Mesothelial cell of epicardium (in vitro differentiated cells): ENCODE measurements around the gene PLEKHG5. TPM values are rescaled to one million over a fixed set of nuclear protein-coding genes. Genes with fewer than 3 reads are reported as not detected.
"Not testable (repeated sequence)": the region's sequence is repeated elsewhere in the genome, so short reads cannot be mapped to it uniquely, and the experiment has no call there.

Experiments
- DNase-seq, 2 experiments: peaks; one replicate each; pipeline ENCODE4 v3.0.0; 2021; ENCODE audit warnings: low spot score in 2 of 2; ENCODE audit not compliant: unreplicated experiment in 2 of 2
- H3K27ac Mint-ChIP-seq: 2 replicates; pipeline ENCODE4 v1.8.0; 2021; ENCODE audit warnings: mixed read lengths
- H3K27me3 Mint-ChIP-seq: 2 replicates; pipeline ENCODE4 v1.8.0; 2021; ENCODE audit warnings: low read depth, mixed read lengths
- H3K36me3 Mint-ChIP-seq: 2 replicates; pipeline ENCODE4 v1.8.0; 2021; ENCODE audit warnings: mixed read lengths
- H3K4me1 Mint-ChIP-seq: 2 replicates; pipeline ENCODE4 v1.8.0; 2021; ENCODE audit warnings: mixed read lengths
- H3K4me3 Mint-ChIP-seq: 2 replicates; pipeline ENCODE4 v1.8.0; 2021; ENCODE audit warnings: mild to moderate bottlenecking, moderate library complexity, mixed read lengths
- H3K9me3 Mint-ChIP-seq: 2 replicates; pipeline ENCODE4 v1.8.0; 2021; ENCODE audit warnings: mixed read lengths
- total RNA-seq: library from RNA; stranded (reverse); gene quantifications from 3 replicates; pipeline ENCODE4 v1.2.1, GENCODE V29; 2021
- TF ChIP-seq, protein P1 (sequence below): fragments of 200-600 bp; sonication (generic); IDR thresholded peaks from one replicate; pipeline ENCODE4 v1.5.0; 2021; ENCODE audit warnings: antibody characterized with exemption; ENCODE audit not compliant: unreplicated experiment

Gene PLEKHG5
- total RNA-seq, 1 donor from 2014 or later = 51.2 TPM

DNA sequence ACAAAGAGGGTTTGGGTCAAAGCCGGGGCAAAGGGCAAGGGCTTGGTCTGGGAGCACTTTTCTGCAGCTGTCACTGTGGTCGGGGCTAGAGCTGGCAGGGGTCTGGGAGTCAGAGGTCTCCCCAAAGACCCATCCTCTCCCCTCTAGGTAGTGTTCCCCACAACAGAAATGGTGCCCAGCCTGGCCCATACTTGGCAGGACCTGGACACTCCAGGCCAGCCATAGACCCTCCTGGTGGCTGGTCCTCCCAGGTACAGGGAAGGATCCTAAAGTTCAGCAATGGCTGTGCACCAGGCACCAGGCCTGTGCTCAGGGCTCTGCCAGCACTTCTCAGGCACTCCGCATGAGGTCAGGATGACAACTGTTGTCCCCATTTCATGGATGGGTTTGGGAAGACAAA lies 55.9 kb downstream of the PLEKHG5 start:
- no peaks in the 10 kb centered on the region for H3K36me3 Mint-ChIP-seq
- peaks cover 30% of the 10 kb centered on the region for H3K27me3 Mint-ChIP-seq
- H3K4me1 Mint-ChIP-seq = peaks cover 2% of the 10 kb centered on the region
- no peak overlapping the region for H3K4me3 Mint-ChIP-seq
- H3K9me3 Mint-ChIP-seq = no peaks in the 10 kb centered on the region
- no peak for DNase-seq
- TF ChIP-seq, protein P1, sequence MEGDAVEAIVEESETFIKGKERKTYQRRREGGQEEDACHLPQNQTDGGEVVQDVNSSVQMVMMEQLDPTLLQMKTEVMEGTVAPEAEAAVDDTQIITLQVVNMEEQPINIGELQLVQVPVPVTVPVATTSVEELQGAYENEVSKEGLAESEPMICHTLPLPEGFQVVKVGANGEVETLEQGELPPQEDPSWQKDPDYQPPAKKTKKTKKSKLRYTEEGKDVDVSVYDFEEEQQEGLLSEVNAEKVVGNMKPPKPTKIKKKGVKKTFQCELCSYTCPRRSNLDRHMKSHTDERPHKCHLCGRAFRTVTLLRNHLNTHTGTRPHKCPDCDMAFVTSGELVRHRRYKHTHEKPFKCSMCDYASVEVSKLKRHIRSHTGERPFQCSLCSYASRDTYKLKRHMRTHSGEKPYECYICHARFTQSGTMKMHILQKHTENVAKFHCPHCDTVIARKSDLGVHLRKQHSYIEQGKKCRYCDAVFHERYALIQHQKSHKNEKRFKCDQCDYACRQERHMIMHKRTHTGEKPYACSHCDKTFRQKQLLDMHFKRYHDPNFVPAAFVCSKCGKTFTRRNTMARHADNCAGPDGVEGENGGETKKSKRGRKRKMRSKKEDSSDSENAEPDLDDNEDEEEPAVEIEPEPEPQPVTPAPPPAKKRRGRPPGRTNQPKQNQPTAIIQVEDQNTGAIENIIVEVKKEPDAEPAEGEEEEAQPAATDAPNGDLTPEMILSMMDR = no peak
- H3K27ac Mint-ChIP-seq = no peak overlapping the region

DNA sequence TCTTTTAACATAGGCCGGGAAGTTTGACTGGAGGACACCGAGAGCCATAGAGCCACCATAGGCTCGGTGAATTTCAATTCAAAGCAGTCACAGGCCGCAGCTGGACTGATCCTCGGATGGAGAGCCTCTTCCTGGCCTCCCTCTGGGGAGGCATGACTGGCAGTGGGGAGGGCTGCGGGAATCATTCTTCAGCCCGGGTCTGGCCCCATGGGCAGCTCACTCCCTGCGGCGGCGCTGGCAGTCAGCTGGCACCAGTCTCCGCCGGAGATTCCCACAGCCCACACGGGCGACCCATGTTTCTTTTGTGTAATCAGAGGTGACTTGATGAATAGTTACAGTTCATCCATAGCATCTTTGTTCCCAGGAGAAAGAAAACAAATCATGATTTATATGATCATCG lies 56.3 kb downstream of the PLEKHG5 start:
- H3K27ac Mint-ChIP-seq = no peak overlapping the region
- no peaks in the 10 kb centered on the region for H3K36me3 Mint-ChIP-seq
- TF ChIP-seq, protein P1 = no peak
- H3K27me3 Mint-ChIP-seq = peaks cover 34% of the 10 kb centered on the region
- no peaks in the 10 kb centered on the region for H3K9me3 Mint-ChIP-seq
- H3K4me1 Mint-ChIP-seq = peaks cover 6% of the 10 kb centered on the region
- no peak overlapping the region for H3K4me3 Mint-ChIP-seq
- no peak for DNase-seq

GRCh38 chr1:6434186-6434585 lies 57.3 kb downstream of the PLEKHG5 start:
- H3K4me3 Mint-ChIP-seq = no peak overlapping the region
- H3K27ac Mint-ChIP-seq = no peak overlapping the region
- peaks cover 36% of the 10 kb centered on the region for H3K27me3 Mint-ChIP-seq
- H3K9me3 Mint-ChIP-seq = no peaks in the 10 kb centered on the region
- H3K36me3 Mint-ChIP-seq = no peaks in the 10 kb centered on the region
- H3K4me1 Mint-ChIP-seq = peaks cover 8% of the 10 kb centered on the region
- TF ChIP-seq, protein P1 = no peak
- DNase-seq = no peak

DNA sequence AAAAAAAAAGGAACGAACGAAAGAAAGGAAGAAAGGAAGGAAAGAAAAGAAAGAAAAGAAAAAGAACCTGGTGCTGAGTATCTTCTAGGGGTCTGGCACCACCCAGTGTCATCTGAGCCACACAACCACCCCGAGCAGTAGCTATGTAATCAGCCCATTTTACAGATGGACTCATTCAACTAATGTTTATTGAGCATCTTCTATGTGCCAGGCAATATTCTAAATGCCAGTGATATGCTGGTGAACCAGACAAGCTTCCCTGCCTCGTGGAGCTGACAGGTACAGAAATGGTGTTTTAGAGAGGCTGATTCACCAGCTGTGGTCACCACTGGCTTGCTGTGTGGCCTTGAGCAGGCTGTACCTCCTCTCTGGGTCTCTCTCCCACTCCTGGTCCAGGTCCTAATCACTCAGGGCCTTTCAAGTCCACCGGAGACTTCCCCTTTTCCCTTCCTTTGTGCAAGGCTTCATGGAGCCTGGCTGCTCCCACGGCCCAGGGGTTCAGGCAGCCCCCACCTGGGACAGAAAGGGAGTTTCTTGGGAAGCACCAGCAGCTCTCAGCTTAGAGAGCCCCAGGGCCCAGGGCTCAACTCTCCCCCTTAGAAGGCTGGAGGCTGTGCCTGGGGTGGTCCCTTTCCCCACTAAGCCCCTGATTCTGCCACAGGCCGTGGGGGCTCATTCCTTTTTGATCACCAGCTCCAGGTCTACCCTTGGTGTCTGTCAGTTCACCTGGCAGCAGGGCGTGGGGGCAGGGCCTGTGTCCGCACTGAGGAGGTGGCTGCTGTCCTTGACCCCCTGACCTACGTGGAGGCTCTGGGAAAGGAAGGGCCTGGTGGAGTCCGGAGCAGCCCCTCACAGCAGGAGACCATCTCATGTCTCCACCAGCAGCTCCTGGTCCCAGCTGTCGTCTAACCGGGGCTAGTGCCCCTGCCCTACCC lies 59.6 kb downstream of the PLEKHG5 start:
- not testable (repeated sequence) for DNase-seq, H3K27ac Mint-ChIP-seq, H3K4me1 Mint-ChIP-seq, H3K36me3 Mint-ChIP-seq, H3K4me3 Mint-ChIP-seq, H3K9me3 Mint-ChIP-seq
- H3K27me3 Mint-ChIP-seq = peaks cover 45% of the 10 kb centered on the region

GRCh38 chr1:6429660-6430411 lies 61.6 kb downstream of the PLEKHG5 start:
- H3K27ac Mint-ChIP-seq, H3K4me1 Mint-ChIP-seq, DNase-seq, H3K9me3 Mint-ChIP-seq, H3K4me3 Mint-ChIP-seq, H3K36me3 Mint-ChIP-seq: not testable (repeated sequence)
- H3K27me3 Mint-ChIP-seq = peaks cover 65% of the 10 kb centered on the region

DNA sequence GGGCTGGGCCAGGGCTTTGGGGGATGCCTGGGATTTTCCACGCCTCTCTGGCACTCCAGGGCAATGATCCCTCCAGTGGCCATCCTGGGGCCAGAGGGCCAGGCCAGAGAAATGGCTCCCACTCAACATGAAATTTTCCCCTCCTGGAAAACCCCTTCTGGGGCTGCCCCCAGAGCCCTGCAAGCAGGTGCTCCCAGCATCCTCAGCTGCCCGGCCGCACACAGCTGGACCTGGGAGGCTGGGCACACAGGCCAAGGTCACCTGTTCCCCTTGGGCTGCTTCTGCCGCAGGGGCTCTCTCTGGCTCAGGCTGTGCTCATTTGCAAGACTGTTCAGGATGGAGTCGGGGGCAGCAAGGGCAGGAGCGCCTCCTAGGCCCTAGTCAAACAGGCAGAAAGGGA lies 63.0 kb downstream of the PLEKHG5 start:
- not testable (repeated sequence) for DNase-seq, H3K9me3 Mint-ChIP-seq, H3K27ac Mint-ChIP-seq, H3K36me3 Mint-ChIP-seq, H3K4me3 Mint-ChIP-seq
- Mint-ChIP-seq H3K4me1 (peaks cover 13% of the 10 kb centered on the region), H3K27me3 (peaks cover 66% of the 10 kb centered on the region)
